RWPE1 (cell line): ENCODE data around the gene BMP5.

Experiments
- CTCF ChIA-PET: fragments of 350-600 bp; sonication (Branson Sonifier 250); formaldehyde crosslinking; extraction: SDS; loops from one replicate; lab custom pipeline; 2021; lab: Yijun Ruan, JAX
- POLR2A ChIA-PET: fragments of 400-600 bp; formaldehyde crosslinking; extraction: SDS; loops from one replicate; lab custom pipeline; 2020; ENCODE audit warnings: antibody characterized with exemption; ENCODE audit not compliant: low non-redundant PET; lab: Yijun Ruan, JAX
- DNase-seq: peaks from one replicate; pipeline ENCODE4 v3.0.0; 2012; ENCODE audit warnings: low spot score
- H3K27ac ChIP-seq: fragments of 450-650 bp; 2 replicates; pipeline ENCODE4 v1.5.1; 2017
- TF ChIP-seq, protein P1 (sequence below): fragments of 450-650 bp; conservative IDR thresholded peaks from 2 replicates; pipeline ENCODE4 v1.5.1; 2017; ENCODE audit warnings: low read depth, mild to moderate bottlenecking

BMP5 gene

GRCh38 chr6:55822005-55822404 is 53.4 kb downstream of the BMP5 start:
- DNase-seq = no peak
- POLR2A ChIA-PET = no interaction called here

GRCh38 chr6:55820696-55821095 is 54.7 kb downstream of the BMP5 start:
- no peak overlapping the region for H3K27ac ChIP-seq
- DNase-seq = no peak
- ChIA-PET CTCF (interaction anchor here (0.6 to 0.7 kb wide), 2 partner anchors 41 to 174 kb away, joined by 3 to 4 read pairs; no protein-coding TSS in a partner anchor), POLR2A (no interaction called here)
- TF ChIP-seq, protein P1, sequence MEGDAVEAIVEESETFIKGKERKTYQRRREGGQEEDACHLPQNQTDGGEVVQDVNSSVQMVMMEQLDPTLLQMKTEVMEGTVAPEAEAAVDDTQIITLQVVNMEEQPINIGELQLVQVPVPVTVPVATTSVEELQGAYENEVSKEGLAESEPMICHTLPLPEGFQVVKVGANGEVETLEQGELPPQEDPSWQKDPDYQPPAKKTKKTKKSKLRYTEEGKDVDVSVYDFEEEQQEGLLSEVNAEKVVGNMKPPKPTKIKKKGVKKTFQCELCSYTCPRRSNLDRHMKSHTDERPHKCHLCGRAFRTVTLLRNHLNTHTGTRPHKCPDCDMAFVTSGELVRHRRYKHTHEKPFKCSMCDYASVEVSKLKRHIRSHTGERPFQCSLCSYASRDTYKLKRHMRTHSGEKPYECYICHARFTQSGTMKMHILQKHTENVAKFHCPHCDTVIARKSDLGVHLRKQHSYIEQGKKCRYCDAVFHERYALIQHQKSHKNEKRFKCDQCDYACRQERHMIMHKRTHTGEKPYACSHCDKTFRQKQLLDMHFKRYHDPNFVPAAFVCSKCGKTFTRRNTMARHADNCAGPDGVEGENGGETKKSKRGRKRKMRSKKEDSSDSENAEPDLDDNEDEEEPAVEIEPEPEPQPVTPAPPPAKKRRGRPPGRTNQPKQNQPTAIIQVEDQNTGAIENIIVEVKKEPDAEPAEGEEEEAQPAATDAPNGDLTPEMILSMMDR = no peak

More at GRCh38 chr6:55822005-55822404, 53.4 kb downstream of the BMP5 start:
- TF ChIP-seq, protein P1 = no peak
- CTCF ChIA-PET = no interaction called here
- no peak overlapping the region for H3K27ac ChIP-seq

GRCh38 chr6:55819811-55820210 is 55.6 kb downstream of the BMP5 start:
- POLR2A ChIA-PET = no interaction called here
- CTCF ChIA-PET = no interaction called here
- TF ChIP-seq, protein P1 = no peak
- no peak overlapping the region for H3K27ac ChIP-seq
- DNase-seq = no peak

GRCh38 chr6:55818482-55818881 is 56.9 kb downstream of the BMP5 start:
- no peak overlapping the region for H3K27ac ChIP-seq
- DNase-seq = no peak
- ChIA-PET POLR2A (no interaction called here), CTCF (no interaction called here)
- TF ChIP-seq, protein P1 = no peak

- POLR2A ChIA-PET = no interaction called here
- CTCF ChIA-PET = no interaction called here
- TF ChIP-seq, protein P1 = no peak
- no peak overlapping the region for H3K27ac ChIP-seq
- DNase-seq = no peak
Measured at GRCh38 chr6:55812509-55812908, 62.9 kb downstream of the BMP5 start.

- H3K27ac ChIP-seq = no peak overlapping the region
- CTCF ChIA-PET = no interaction called here
- DNase-seq = no peak
- TF ChIP-seq, protein P1 = no peak
- POLR2A ChIA-PET = no interaction called here
Measured at GRCh38 chr6:55811074-55811473, 64.3 kb downstream of the BMP5 start.
